GM18867 (cell line): ENCODE data around the gene LRRIQ4.

Experiments used
- ATAC-seq: cut with Tn5 transposase; IDR thresholded peaks from one replicate; pipeline ENCODE4 v1.9.1; 2021; ENCODE audit warnings: mild to moderate bottlenecking, moderate library complexity; ENCODE audit not compliant: unreplicated experiment

The LRRIQ4 gene

DNA sequence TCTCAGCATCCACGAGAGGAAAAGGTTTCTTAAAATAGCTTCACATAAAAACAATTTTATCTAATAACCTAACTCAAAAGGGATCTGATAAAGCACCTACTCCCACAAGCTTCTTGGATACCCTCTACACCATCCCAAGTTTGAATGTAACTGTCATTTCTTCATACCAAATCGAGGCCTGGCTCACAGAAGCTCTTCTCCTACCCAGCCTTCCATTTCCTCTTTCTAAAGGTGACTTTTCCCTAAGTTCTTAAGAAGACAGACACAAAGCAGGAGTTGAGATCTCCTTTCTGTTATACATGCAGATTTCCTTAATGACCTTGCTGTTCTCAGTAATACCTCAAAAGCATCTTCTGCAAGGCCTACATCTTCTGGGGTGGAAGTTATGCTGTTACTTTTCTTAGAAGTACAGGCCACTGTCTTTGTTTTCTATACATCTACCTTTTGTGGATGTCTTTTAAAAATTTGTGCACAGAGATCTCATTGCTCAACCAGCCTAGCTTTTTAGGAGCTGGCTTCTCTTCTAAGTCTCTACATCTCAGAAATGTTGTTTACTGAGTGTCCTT lies 3.4 kb upstream of the LRRIQ4 start:
- no peak for ATAC-seq

DNA sequence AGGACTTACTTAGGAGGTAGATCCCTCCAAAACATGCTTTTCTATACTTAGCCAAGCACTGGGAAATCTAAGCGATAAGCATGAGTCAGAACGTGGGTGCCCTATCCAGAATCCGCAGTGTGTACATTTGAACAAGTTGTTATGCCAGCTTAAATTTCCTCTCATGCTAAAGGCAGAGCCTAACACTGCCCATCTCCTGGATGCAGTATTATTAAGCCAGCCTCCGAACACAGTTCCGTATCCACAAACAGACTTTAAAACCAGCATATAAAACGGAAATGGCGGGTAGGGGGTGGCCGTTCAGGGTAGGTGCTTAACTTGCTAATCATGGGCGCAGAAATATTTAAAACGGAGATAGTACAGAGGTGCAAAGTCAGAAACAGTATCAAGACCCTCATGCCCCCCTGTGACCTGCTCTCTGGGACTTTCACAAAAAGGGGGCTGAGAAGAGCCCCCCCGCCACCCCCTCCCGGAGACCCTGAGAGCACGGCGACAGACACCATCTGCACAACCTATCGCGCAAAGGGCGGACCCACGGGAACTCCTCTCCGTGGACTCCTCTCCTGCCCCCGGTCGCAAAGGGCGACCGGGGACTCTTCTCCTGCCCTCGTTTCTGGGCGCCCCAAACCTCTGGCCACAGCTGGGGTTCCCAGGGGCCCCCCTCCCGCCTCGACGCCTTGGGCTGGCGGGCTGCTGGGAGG lies 889 bp upstream of the LRRIQ4 start:
- ATAC-seq = no peak

DNA sequence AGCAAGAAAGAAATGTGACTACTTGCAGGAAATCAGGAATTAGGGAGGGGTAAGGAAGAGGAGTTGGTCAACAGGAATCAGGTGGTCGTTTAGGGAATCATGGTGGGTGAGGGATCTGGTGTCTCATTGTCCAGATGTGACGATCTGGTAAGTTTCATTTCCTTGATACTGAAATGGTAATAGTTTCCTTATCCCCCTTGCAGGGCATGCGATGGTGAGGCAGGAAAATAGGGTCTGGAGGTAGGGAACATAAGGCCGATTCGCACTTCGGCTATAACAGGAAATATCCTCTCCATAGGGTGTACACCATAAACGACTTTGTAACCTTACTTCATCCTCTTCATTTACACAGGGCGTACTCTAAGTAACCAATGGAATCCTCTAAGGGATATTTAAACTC lies 608 bp downstream of the LRRIQ4 start:
- no peak for ATAC-seq

DNA sequence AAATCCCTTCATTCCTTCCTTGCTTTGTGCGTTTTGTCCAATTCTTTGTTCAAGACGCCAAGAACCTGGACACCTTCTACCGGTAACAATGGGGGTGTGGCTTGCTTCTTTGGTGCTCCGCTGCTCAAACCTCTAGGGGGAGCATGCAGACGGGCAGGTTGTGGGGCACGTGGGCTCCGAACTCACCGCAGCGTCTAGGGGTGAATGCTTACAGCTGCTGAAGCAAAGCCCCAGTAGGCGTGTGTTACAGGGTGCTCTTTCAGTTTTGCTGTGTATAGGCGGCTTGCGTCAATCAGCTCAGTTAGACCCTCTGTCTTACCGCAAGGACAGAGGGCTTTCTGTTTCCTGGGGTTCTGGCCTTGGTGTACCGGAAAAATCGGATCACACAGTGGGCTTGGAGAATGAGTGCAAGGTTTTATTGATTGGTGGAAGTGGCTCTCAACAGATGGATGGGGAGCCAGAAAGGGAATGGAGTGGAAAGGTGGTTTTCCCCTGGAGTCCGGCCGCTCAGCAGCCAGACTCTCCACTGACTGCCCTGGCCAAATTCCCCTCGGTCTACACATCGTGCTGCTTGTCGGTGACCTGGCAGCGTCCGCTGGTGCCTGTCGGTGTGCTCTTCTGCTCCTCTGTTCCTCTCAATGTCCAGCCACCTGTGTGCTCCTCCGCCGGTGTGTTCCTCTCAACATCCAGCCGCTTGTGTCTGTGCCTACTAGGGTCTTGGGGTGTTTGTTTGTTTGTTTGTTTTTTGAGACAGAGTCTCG lies 1.3 kb downstream of the LRRIQ4 start:
- ATAC-seq = peak; percentile 95

DNA sequence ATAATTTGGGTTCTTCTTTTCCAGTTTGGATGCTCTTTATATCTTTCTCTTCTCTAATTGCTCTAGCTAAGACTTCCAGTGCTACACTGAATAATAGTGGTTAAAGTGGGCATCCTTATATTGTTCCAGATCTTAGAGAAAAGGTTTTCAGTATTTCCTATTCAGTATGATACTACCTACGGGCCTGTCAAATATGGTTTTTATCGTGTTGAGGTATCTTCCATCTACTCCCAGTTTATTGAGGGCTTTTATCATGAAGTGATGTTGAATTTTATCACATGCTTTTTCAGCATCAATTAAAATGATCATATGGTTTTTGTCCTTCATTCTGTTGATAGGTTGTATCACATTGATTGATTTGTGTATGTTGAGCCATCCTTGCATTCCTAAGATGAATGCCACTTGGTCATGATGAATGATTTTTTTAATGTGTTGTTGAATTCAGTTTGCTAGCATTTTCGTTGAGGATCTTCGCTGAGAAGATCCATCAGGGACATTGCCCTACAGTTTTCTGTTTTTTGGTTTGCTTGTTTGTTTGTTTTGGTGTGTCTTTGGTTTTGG lies 3.0 kb downstream of the LRRIQ4 start:
- ATAC-seq = no peak

- ATAC-seq = no peak
These were observed 5.6 kb downstream of the LRRIQ4 start for GRCh38 chr3:169818316-169818715.

GRCh38 chr3:169822091-169822490 lies 9.4 kb downstream of the LRRIQ4 start:
- ATAC-seq = no peak

GRCh38 chr3:169822540-169822939 lies 9.9 kb downstream of the LRRIQ4 start:
- ATAC-seq = no peak

DNA sequence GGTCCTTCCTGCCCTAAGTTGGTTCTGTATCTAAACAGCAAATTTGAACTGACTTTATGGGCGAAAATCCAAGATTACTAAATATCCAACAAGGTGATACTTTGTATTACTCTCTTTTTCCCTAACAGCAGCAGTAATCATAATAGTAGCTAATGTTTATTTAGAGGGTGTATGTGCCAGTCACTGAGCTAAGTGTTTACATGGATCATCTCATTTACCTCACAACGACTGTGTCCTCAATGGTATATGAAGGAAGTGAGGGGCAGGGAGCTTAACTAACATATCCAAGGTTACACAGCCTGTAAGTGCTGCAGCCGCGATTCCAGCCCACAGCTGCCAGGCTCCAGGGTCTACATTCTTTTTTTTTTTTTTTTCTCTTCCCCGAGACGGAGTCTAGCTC lies 10.3 kb downstream of the LRRIQ4 start:
- no peak for ATAC-seq

DNA sequence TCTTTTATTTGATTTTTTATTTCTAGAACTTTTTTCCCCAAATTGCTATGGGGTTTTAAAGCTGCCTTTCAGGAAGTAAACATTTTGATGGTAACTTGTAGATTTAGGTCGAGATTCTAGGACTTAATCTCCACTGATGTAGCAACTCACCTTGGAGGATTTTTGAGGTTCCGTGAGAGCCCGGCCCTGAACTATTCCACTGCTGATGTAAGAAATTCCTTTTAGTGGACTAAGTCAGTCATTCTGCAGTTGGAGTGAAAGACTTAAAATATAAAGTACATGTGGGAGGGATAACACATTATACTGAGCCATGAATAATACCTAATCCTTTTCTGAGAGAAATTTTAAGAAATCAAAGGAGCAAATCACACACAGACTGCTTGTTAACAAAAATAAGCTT lies 12.6 kb downstream of the LRRIQ4 start:
- no peak for ATAC-seq

DNA sequence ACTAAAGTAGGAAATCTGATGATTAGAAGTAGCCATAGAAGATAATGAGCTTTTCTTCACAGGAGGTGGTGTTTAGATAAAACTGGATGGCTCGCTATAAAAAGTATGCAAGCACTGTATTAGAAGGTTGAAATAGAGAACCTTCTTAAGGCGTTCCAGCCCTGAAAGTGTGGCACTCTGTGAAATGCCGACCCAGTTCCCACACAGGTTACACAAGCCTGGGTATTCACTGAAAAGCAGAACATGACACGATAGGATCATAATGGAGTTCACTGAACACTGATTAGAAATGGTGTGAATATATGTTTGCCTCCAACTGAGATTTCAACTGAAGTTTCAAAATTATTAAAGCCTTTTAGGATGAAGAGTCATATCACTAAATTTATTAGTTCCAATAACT lies 15.0 kb downstream of the LRRIQ4 start:
- ATAC-seq = no peak

DNA sequence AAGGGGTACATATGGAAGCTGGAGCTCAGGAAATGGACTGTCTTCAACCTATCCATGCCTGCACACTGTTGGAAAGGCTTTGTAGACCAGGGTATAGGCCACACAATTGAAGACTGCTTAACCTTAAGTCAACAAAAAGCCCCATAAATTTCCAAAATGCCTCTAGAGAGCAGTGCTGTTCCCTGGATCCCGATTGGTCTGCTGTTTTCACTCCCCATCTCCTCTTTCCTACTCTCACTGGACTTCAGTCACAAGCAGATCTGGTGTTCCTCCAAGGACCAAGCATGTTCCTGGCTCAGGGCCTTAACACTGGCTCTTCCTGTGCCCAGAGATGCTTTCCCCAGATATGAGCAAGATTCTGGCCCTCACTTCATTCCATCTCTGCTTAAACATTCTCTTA lies 22.9 kb downstream of the LRRIQ4 start:
- no peak for ATAC-seq

- ATAC-seq = peak; percentile 93
These were observed 23.6 kb downstream of the LRRIQ4 start for GRCh38 chr3:169836078-169836941.

DNA sequence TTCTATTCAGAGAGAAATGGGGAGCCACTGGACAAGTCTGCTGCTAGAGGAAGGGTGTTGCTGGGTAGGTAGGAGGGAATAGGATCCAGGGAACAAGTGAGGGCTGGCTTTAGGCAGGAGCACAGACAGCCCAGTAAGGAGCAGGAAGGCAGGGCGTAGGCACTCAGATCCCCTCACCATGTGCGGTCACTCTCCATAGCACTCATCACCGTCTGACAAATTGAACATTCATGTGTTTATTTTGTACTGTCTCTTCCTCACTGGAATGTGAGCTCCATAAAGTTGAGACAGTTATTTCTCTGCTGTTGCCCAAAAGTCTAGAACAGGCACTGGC lies 24.2 kb downstream of the LRRIQ4 start:
- no peak for ATAC-seq

GRCh38 chr3:169838511-169839030 lies 25.9 kb downstream of the LRRIQ4 start:
- ATAC-seq = no peak

DNA sequence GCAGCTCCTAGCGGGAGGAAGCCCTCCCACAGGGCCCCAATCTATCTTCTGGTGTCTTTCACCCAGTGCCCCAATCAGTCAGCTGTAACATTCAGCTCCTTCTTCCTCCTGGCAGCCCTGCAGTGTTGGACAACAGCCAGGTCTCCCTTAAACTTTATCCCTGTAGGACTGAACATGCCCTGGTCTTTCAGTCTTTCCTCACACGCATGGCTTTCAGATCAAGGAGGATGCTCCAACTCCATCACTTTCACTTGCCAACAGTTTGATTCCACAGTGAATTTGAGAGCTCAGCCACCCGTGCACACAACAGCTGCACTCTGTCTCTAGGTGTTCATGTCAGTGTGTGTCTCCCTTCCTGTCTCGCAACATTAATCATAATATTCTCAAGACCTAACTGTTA lies 28.5 kb downstream of the LRRIQ4 start:
- ATAC-seq = peak; percentile 68

GRCh38 chr3:169842960-169843359 lies 30.3 kb downstream of the LRRIQ4 start:
- ATAC-seq = no peak

- ATAC-seq = peak; percentile 96
These were observed 34.0 kb downstream of the LRRIQ4 start for GRCh38 chr3:169846458-169847193.

- ATAC-seq = no peak
These were observed 35.2 kb downstream of the LRRIQ4 start for GRCh38 chr3:169847896-169848295.

- ATAC-seq = no peak
These were observed 36.1 kb downstream of the LRRIQ4 start for GRCh38 chr3:169848741-169849140.
